ENCODE results near the gene TAOK2.
A peak's percentile ranks its signal among the peaks of the same experiment; 100 is the strongest.
"Not testable (repeated sequence)": the region's sequence is repeated elsewhere in the genome, so short reads cannot be mapped to it uniquely, and the experiment has no call there.

Gene TAOK2

GRCh38 chr16:29958756-29959155, 14.9 kb upstream of the TAOK2 start:
- FAIRE-seq (no peak), DNase-seq (ENCODE audit: insufficient read length, low spot score) (no peak)
- no peak for TF ChIP-seq POLR2A (IDR thresholded peaks at IDR 0.05; ENCODE audit: low read depth, low read length)

GRCh38 chr16:29959293-29959692, 14.4 kb upstream of the TAOK2 start:
- no peak for FAIRE-seq
- DNase-seq (ENCODE audit: insufficient read length, low spot score), result no peak
- TF ChIP-seq POLR2A (IDR thresholded peaks at IDR 0.05; ENCODE audit: low read depth, low read length), result no peak

- FAIRE-seq, result not testable (repeated sequence)
Measured at GRCh38 chr16:29959821-29960220, 13.8 kb upstream of the TAOK2 start.

GRCh38 chr16:29961127-29961478, 12.6 kb upstream of the TAOK2 start:
- DNase-seq (ENCODE audit: insufficient read length, low spot score) (no peak), FAIRE-seq (no peak)
- TF ChIP-seq POLR2A (IDR thresholded peaks at IDR 0.05; ENCODE audit: low read depth, low read length), result no peak

More at GRCh38 chr16:29959821-29960220, 13.8 kb upstream of the TAOK2 start:
- DNase-seq (ENCODE audit: insufficient read length, low spot score), result not testable (repeated sequence)

- FAIRE-seq, result no peak
- peak; percentile 94 for DNase-seq (ENCODE audit: insufficient read length, low spot score)
- peak; percentile 58 for TF ChIP-seq POLR2A (IDR thresholded peaks at IDR 0.05; ENCODE audit: low read depth, low read length)
Measured at GRCh38 chr16:29961479-29962343, 12.0 kb upstream of the TAOK2 start, which contains the start of gene TMEM219. TMEM219 (plus strand) TSS chr16:29962079; CDS start chr16:29963144, 1,065 bp downstream.

GRCh38 chr16:29962344-29962994, 11.2 kb upstream of the TAOK2 start:
- no peak for DNase-seq (ENCODE audit: insufficient read length, low spot score)
- FAIRE-seq, result no peak
- TF ChIP-seq POLR2A (IDR thresholded peaks at IDR 0.05; ENCODE audit: low read depth, low read length), result no peak

GRCh38 chr16:29963021-29963743, 10.5 kb upstream of the TAOK2 start:
- DNase-seq (ENCODE audit: insufficient read length, low spot score) (no peak), FAIRE-seq (no peak)
- TF ChIP-seq POLR2A (IDR thresholded peaks at IDR 0.05; ENCODE audit: low read depth, low read length), result no peak

GRCh38 chr16:29968205-29968604, 5.5 kb upstream of the TAOK2 start:
- no peak for TF ChIP-seq POLR2A (IDR thresholded peaks at IDR 0.05; ENCODE audit: low read depth, low read length)
- no peak for DNase-seq (ENCODE audit: insufficient read length, low spot score)
- no peak for FAIRE-seq

GRCh38 chr16:29971304-29971703, 2.4 kb upstream of the TAOK2 start:
- DNase-seq (ENCODE audit: insufficient read length, low spot score) (no peak), FAIRE-seq (no peak)
- no peak for TF ChIP-seq POLR2A (IDR thresholded peaks at IDR 0.05; ENCODE audit: low read depth, low read length)

GRCh38 chr16:29972500-29972899, 1.2 kb upstream of the TAOK2 start:
- DNase-seq (ENCODE audit: insufficient read length, low spot score) (no peak), FAIRE-seq (no peak)

GRCh38 chr16:29972992-29973383, 680 bp upstream of the TAOK2 start:
- TF ChIP-seq POLR2A (IDR thresholded peaks at IDR 0.05; ENCODE audit: low read depth, low read length), result no peak
- FAIRE-seq (no peak), DNase-seq (ENCODE audit: insufficient read length, low spot score) (no peak)

More at GRCh38 chr16:29972500-29972899, 1.2 kb upstream of the TAOK2 start:
- no peak for TF ChIP-seq POLR2A (IDR thresholded peaks at IDR 0.05; ENCODE audit: low read depth, low read length)

- TF ChIP-seq POLR2A (IDR thresholded peaks at IDR 0.05; ENCODE audit: low read depth, low read length), result no peak
- no peak for FAIRE-seq
- no peak for DNase-seq (ENCODE audit: insufficient read length, low spot score)
Measured at GRCh38 chr16:29974291-29975133, 844 bp downstream of the TAOK2 start.

GRCh38 chr16:29975134-29975538, 1.5 kb downstream of the TAOK2 start:
- FAIRE-seq (no peak), DNase-seq (ENCODE audit: insufficient read length, low spot score) (no peak)
- TF ChIP-seq POLR2A (IDR thresholded peaks at IDR 0.05; ENCODE audit: low read depth, low read length), result no peak
